Colonic mucosa (tissue), 4 donors: ENCODE results near the gene SOWAHA. TPM values are rescaled to one million over a fixed set of nuclear protein-coding genes. Genes with fewer than 3 reads are reported as not detected.

Experiments used
- DNase-seq: peaks from one replicate; pipeline ENCODE4 v3.0.0-alpha.2; 2020
- H3K27ac ChIP-seq: fragments of 200-600 bp; one replicate; pipeline ENCODE4 v1.8.0; 2021
- H3K27me3 ChIP-seq: fragments of 200-600 bp; one replicate; pipeline ENCODE4 v1.8.0; 2021
- H3K36me3 ChIP-seq: fragments of 200-600 bp; one replicate; pipeline ENCODE4 v1.8.0; 2021
- H3K4me1 ChIP-seq: fragments of 200-600 bp; one replicate; pipeline ENCODE4 v1.8.0; 2021; ENCODE audit warnings: mild to moderate bottlenecking
- H3K4me3 ChIP-seq: fragments of 200-600 bp; one replicate; pipeline ENCODE4 v1.8.0; 2021
- H3K9ac ChIP-seq, 2 donors: one replicate each; pipeline ENCODE4 v1.7.0; 2013; ENCODE audit warnings: control low read depth in 2 of 2, low read depth in 2 of 2, low read length in 2 of 2
- H3K9me3 ChIP-seq: fragments of 200-600 bp; one replicate; pipeline ENCODE4 v1.8.0; 2021
- intact Hi-C: fragments of 100-400 bp; cut with DNase I; formaldehyde crosslinking; loops from one replicate; pipeline ENCODE4 v1.14.1; 2022
- total RNA-seq, 2 donors: library from RNA; stranded (reverse); fragmentation: NEBNext Ultra II Directional in 1 of 2; extraction: Animal tissue kit (Norgen Biotek cat#: 25700) in 1 of 2; gene quantifications; one replicate each; pipeline ENCODE4 v1.2.1, GENCODE V29; 2021
- TF ChIP-seq, protein P1 (sequence below): fragments of 200-600 bp; IDR thresholded peaks from one replicate; pipeline ENCODE4 v1.8.0; 2022; ENCODE audit warnings: antibody characterized with exemption, mild to moderate bottlenecking
- donor health status: healthy.
- donor health status: DM: no; HTN: no; CAD: no.
- donor health status: DM: no; HTN: no; CAD: no.

Gene SOWAHA
- total RNA-seq, 2 donors from 2014 or later = 12.4 to 30.7 TPM

DNA sequence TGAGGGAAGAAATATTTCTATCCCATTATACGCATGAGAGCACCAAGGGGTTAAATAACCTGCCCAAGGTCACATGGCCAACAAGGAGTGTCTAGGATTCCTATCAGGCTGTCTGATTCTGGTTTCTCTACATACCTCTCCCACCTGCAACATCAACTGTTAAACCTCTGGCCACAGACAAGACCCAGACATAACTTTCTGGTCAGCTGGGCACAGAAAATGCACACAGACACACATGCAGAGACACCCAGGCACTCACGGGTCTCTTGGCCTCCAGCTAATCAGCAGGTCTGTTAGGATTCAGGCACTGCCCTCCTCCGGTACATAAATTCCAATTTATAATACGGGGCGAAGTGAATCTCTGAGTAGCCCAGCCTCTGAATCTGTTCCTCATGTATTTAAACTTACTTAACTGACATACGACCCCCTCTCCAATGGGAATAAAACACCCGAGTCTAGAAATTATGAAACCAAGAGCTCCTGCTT is 37.6 kb upstream of the SOWAHA start:
- H3K4me3 ChIP-seq = no peak overlapping the region
- TF ChIP-seq, protein P1, sequence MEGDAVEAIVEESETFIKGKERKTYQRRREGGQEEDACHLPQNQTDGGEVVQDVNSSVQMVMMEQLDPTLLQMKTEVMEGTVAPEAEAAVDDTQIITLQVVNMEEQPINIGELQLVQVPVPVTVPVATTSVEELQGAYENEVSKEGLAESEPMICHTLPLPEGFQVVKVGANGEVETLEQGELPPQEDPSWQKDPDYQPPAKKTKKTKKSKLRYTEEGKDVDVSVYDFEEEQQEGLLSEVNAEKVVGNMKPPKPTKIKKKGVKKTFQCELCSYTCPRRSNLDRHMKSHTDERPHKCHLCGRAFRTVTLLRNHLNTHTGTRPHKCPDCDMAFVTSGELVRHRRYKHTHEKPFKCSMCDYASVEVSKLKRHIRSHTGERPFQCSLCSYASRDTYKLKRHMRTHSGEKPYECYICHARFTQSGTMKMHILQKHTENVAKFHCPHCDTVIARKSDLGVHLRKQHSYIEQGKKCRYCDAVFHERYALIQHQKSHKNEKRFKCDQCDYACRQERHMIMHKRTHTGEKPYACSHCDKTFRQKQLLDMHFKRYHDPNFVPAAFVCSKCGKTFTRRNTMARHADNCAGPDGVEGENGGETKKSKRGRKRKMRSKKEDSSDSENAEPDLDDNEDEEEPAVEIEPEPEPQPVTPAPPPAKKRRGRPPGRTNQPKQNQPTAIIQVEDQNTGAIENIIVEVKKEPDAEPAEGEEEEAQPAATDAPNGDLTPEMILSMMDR = no peak
- peaks cover 8% of the 10 kb centered on the region for H3K4me1 ChIP-seq
- intact Hi-C loops = no loop called here
- H3K9ac ChIP-seq = no peak overlapping the region
- no peaks in the 10 kb centered on the region for H3K36me3 ChIP-seq
- no peaks in the 10 kb centered on the region for H3K27me3 ChIP-seq
- no peaks in the 10 kb centered on the region for H3K9me3 ChIP-seq
- DNase-seq = no peak
- H3K27ac ChIP-seq = no peak overlapping the region

DNA sequence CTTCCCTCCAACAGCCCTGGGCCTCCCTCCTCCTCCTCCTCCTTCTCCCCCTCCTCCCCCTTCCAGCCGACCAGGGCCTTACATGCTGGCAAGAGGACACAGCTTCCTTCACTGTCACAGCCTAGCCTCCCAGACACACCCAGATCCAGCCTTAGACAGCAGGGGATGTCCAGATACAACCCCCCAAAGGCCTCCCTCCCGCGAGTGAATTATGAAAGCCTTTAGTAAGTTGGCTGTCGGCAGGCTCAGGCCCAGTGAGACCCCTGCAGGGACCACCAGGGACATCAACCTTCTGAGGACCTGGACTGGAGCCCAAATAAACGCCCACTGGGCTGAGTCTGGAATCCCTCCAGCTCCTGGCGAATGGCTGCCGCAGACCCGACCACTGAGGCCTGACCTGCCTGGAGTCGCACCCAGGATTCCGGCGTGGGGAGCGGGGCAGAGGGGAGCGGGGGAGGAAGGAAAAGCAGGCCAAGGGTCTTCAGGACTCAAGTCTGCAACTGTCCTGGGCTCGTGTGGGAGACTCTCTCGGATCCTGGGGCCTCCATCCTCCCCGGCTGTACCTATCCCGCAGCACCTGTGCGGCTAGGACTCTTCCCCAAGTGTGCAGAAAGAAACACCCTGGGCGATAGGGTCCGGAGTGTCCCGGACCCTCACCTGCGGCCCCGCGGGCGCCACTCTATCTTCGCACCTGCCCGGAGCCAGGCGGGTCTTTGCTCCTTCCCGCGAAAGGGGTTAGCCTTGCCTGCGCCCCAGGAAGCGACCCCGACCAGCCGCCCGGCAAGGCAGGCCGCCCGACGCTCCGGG is 36.8 kb upstream of the SOWAHA start:
- Histone ChIP-seq H3K27me3 (no peaks in the 10 kb centered on the region), H3K27ac (peak overlapping the region; percentile 45), H3K9ac (peak overlapping the region; percentile 76 to 83), H3K9me3 (no peaks in the 10 kb centered on the region), H3K4me3 (peak overlapping the region; percentile 81), H3K36me3 (no peaks in the 10 kb centered on the region), H3K4me1 (peaks cover 8% of the 10 kb centered on the region)
- DNase-seq = peak; percentile 67
- TF ChIP-seq, protein P1 = no peak
- intact Hi-C loops = no loop called here

DNA sequence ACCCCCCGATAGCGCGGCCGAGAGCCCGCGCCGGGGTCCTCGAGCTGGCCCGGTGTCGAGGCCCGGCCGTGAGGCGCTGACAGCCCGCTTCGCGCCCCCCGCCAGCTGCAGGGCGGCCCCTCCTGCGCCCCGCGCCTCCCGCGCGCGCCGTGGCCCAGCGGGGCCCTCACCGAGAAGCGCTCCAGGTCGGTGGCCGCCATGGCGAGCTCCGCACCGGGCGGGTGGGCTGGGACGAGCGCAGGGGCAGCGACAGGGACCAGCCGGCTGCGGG is 36.2 kb upstream of the SOWAHA start:
- TF ChIP-seq, protein P1 = no peak
- H3K27me3 ChIP-seq = no peaks in the 10 kb centered on the region
- intact Hi-C loops = no loop called here
- H3K36me3 ChIP-seq = no peaks in the 10 kb centered on the region
- peak overlapping the region; percentile 76 to 83 for H3K9ac ChIP-seq
- peak overlapping the region; percentile 81 for H3K4me3 ChIP-seq
- DNase-seq = no peak
- H3K4me1 ChIP-seq = peaks cover 8% of the 10 kb centered on the region
- H3K9me3 ChIP-seq = no peaks in the 10 kb centered on the region
- peak overlapping the region; percentile 45 for H3K27ac ChIP-seq

DNA sequence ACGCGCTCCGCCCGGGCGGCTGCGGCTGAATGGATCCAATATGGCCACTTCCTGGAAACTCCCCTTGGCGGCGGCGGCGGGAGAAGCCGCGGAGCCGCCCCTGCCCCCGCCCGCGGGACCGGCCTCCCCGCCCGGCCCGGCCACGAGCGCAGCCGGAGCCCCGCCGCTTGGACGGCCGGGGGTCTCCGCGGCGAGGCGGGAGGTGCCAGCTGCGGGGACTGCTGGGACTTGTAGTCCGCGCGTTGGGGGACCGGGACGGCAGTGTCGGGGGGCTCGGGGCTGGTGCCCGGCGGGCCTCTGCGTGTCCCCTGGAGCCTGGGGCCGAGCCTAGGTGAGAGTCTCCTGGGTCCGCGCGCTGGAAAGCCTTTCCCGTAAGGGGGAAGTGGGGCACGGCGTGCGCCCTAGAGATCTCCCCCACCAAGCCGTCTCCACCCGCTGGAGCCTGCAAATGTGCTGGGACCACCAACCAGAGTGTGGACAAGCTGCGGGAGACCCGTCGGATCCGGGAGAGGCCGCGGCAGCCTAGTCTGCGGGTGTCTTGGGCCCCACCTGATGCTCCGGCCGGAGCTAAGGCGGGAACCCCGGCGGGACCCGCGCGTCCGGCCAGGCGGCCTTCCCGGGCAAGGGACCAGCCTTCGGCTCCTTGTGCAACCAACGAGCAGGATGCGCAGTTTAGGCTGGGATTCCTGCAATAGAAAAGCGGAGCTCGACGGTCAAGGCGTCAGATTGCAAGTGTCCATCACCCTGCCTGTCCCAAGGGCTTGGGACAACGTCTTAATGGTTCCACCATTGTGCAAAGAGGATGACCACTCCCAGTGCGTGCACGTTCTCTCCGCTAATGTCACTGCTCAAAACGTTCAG is 35.7 kb upstream of the SOWAHA start, which contains the start of gene SEPTIN8:
Gene SEPTIN8 (minus strand): TSS at position 31 of the 861 bp plus-strand sequence. CDS start 102 bp downstream, outside the sequence.
- peak; percentile 65 for DNase-seq
- no peaks in the 10 kb centered on the region for H3K27me3 ChIP-seq
- H3K9ac ChIP-seq = peak within 1 kb of the TSS; percentile 80 to 83
- peaks cover 8% of the 10 kb centered on the region for H3K4me1 ChIP-seq
- peak within 1 kb of the TSS; percentile 45 for H3K27ac ChIP-seq
- no peaks in the 10 kb centered on the region for H3K9me3 ChIP-seq
- intact Hi-C loops = no loop called here
- peak within 1 kb of the TSS; percentile 81 for H3K4me3 ChIP-seq
- TF ChIP-seq, protein P1 = no peak
- no peaks in the 10 kb centered on the region for H3K36me3 ChIP-seq

DNA sequence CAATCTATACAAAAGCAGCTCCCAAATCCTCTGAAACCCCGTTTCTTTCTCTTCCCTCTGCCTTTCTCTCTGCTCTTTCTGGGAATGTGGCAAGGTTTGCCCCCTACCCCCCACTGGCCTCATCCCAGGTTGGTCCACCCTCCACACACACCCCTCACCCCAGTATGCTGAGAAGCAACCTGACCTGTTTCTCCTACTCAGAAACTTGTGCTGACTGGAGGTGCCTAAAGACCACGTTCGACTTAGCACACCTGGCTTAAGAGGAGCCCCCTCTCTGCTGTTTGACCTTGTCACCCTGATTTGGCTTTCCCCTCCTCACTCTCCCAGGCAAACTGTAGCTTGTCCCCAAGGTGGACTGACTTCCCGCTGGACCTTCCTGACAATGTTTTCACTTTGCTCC is 35.0 kb upstream of the SOWAHA start:
- H3K9ac ChIP-seq = peak overlapping the region in 1 of 2 donors; percentile 80
- TF ChIP-seq, protein P1 = no peak
- no peaks in the 10 kb centered on the region for H3K27me3 ChIP-seq
- no peak overlapping the region for H3K4me3 ChIP-seq
- DNase-seq = no peak
- no peaks in the 10 kb centered on the region for H3K9me3 ChIP-seq
- H3K27ac ChIP-seq = no peak overlapping the region
- intact Hi-C loops = no loop called here
- no peaks in the 10 kb centered on the region for H3K36me3 ChIP-seq
- H3K4me1 ChIP-seq = peaks cover 8% of the 10 kb centered on the region
